Prostate gland (tissue), 2 donors: Measurements from ENCODE around the gene TCF4.

Experiments used
- CTCF ChIP-seq, 4 experiments: fragments of 200-600 bp in 2 of 4; fragments of 450-650 bp in 2 of 4; sonication (generic) in 2 of 4; IDR thresholded peaks; 1 replicate in 3 of 4; 2 replicates in 1 of 4; pipeline ENCODE4 v1.5.1; 2016 to 2019; ENCODE audit warnings: antibody characterized with exemption in 4 of 4, mild to moderate bottlenecking in 2 of 4, moderate library complexity in 2 of 4
- POLR2A ChIP-seq: fragments of 450-650 bp; IDR thresholded peaks from one replicate; pipeline ENCODE4 v1.6.1; 2016; ENCODE audit warnings: antibody characterized with exemption, mild to moderate bottlenecking

- TF ChIP-seq POLR2A (no peak), CTCF (IDR thresholded peaks at IDR 0.05) (no peak)
Observed at GRCh38 chr18:55306359-55307024, 281.5 kb downstream of the TCF4 start.
